Kidney capillary endothelial cell (primary cell): ENCODE measurements around the gene CNMD.
"Not testable (repeated sequence)": the region's sequence is repeated elsewhere in the genome, so short reads cannot be mapped to it uniquely, and the experiment has no call there.

Experiments used
- DNase-seq: peaks from one replicate; pipeline ENCODE4 v3.0.0-alpha.2; 2018; ENCODE audit warnings: low spot score

CNMD gene

GRCh38 chr13:52686376-52686775 is 53.2 kb downstream of the CNMD start:
- no peak for DNase-seq

DNA sequence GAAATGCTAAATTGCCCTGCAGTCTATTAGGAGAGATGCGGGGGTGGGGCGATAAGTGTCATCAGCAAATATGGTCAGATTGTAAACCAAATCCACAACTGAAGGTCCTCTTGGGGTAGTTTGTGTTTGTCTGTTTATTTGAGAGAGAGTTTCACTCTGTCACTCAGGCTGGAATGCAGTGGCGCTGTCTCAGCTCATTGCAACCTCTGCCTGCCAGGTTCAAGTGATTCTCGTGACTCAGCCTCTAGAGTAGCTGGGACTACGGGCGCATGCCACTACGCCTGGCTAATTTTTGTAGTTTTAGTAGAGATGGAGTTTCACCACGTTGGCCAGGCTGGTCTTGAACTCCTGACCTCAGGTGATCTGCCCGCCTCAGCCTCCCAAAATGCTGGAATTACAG is 53.8 kb downstream of the CNMD start:
- not testable (repeated sequence) for DNase-seq

GRCh38 chr13:52677823-52678222 is 61.8 kb downstream of the CNMD start:
- no peak for DNase-seq

DNA sequence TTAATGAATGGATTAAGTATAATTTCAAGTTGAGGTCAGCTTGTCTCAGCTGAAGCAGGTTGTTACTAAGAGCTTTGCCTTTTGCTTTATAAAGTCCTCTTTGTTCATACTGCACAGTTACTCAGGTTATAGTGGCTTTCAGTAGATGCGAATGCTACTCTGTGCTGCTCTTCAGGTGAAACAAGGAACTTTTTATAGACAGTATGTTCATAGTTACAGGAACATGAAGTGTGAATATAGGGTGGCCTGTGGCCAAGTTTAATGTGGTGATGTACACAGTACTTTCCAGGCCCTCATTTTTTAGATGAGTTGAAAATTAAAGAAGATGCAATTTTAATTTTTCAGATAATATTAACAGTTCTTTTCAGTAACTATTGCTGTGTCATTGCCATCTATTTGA is 66.2 kb downstream of the CNMD start:
- DNase-seq = no peak

- no peak for DNase-seq
Measured at GRCh38 chr13:52670726-52671125, 68.9 kb downstream of the CNMD start.

DNA sequence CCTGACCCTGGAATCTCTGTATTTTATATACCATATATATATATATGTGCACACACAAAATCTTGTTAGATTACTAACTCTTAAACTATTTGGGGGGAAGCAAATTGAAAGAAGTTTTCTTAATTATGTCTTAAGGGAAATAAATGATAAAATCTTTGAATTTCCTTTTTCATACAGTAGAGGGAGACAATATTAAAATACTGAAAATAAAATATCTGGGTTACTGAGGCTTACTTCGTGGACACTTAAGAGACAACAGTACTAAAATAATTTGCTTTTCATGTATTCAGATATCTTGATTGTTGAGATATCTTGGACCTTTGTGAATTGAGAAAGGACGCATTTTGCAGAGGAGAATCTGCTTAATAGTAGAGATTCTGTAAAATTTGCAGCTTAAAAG is 69.9 kb downstream of the CNMD start:
- no peak for DNase-seq

DNA sequence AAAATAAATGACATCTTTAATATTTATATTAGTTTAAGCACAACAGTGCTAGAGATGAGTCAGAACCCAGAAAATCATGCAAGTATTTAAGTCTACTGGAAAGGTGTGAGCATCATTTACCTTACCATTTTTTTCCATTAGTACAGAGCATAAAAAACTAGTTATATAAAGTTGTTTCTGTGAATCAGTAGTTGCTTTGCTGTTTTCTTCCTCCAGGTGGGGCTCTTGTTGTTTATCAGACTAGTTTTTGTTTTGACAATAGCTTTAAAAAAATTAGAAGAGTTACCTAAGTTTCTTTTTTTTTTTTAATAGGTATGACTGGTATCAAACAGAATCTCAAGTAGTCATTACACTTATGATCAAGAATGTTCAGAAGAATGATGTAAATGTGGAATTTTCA is 74.3 kb downstream of the CNMD start:
- peak; percentile 40 for DNase-seq

DNA sequence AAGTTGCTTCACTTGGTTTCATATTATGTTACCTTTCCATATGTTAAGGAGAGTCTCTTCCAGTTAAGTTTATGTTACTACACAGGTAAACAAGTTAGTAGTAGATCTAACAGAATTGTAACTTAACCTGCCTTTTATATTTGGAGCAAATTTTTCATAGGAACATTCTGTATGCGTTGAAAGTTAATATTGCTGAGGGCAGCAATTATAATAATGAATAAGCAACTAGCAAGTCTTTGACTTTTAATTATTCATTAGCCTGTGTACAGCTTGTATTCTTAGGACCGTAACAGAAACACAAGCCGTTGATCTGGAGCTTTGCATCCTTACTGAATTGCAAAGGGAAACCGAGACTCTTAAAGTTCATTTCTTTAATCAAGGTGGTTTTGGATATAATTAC is 75.3 kb downstream of the CNMD start:
- no peak for DNase-seq

DNA sequence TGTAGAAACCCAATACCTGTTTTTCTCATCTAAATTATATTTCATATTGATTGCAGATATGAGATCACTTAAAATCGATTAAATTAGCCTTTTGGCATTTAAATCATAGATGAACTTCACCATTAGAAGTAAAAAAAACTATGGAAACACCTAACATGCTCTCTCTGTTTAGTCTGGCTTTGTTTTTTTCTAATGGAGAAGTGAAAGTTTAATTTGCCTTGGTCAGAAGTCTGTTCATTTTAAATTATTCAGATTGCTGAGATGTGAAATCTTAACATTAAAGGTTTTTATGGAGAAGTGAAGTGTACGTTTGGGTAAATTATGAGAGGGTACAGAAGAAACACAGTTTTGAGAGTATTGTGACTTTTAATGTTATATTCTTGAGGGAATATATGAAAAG is 80.3 kb downstream of the CNMD start:
- no peak for DNase-seq
